NCI-H446 treated with DMSO at 0.1 percent for 48 hours (cell line): ENCODE data around the gene UBE4B.
"Not testable (repeated sequence)": the region's sequence is repeated elsewhere in the genome, so short reads cannot be mapped to it uniquely, and the experiment has no call there.

ENCODE experiments used
- DNase-seq: peaks from one replicate; lab custom pipeline; 2025; lab: John Stamatoyannopoulos, UW

UBE4B gene

GRCh38 chr1:10032590-10033358 lies at the start of gene UBE4B:
TSS of gene UBE4B (plus strand) at chr1:10032958. CDS start at chr1:10033671, 713 bp downstream.
- DNase-seq: peak; percentile 99

- DNase-seq: no peak
Observed at GRCh38 chr1:9984253-9984652, 48.5 kb upstream of the UBE4B start.

GRCh38 chr1:9985001-9985400 lies 47.8 kb upstream of the UBE4B start:
- DNase-seq: no peak

GRCh38 chr1:9989773-9990172 lies 43.0 kb upstream of the UBE4B start:
- no peak for DNase-seq

- DNase-seq: no peak
Observed at GRCh38 chr1:9990944-9991343, 41.8 kb upstream of the UBE4B start.

- no peak for DNase-seq
Observed at GRCh38 chr1:9992910-9993309, 39.8 kb upstream of the UBE4B start.

GRCh38 chr1:9993561-9994075 lies 39.1 kb upstream of the UBE4B start:
- DNase-seq: no peak

- no peak for DNase-seq
Observed at GRCh38 chr1:9996624-9997582, 35.9 kb upstream of the UBE4B start, which contains the start of gene RBP7. TSS of gene RBP7 (plus strand) at chr1:9997228. CDS start at chr1:9997259, 31 bp downstream.

- DNase-seq: no peak
Observed at GRCh38 chr1:10001016-10001665, 31.6 kb upstream of the UBE4B start.

GRCh38 chr1:10005248-10005647 lies 27.5 kb upstream of the UBE4B start:
- not testable (repeated sequence) for DNase-seq

- no peak for DNase-seq
Observed at GRCh38 chr1:10007169-10007568, 25.6 kb upstream of the UBE4B start.

- DNase-seq: no peak
Observed at GRCh38 chr1:10014016-10014415, 18.7 kb upstream of the UBE4B start.

GRCh38 chr1:10019561-10019960 lies 13.2 kb upstream of the UBE4B start:
- DNase-seq: no peak

- DNase-seq: no peak
Observed at GRCh38 chr1:10020086-10020485, 12.7 kb upstream of the UBE4B start.

- DNase-seq: not testable (repeated sequence)
Observed at GRCh38 chr1:10020678-10021077, 12.1 kb upstream of the UBE4B start.

GRCh38 chr1:10021992-10022391 lies 10.8 kb upstream of the UBE4B start:
- not testable (repeated sequence) for DNase-seq

- DNase-seq: no peak
Observed at GRCh38 chr1:10022656-10023055, 10.1 kb upstream of the UBE4B start.

GRCh38 chr1:10025354-10025753 lies 7.4 kb upstream of the UBE4B start:
- DNase-seq: no peak

GRCh38 chr1:10027027-10027426 lies 5.7 kb upstream of the UBE4B start:
- no peak for DNase-seq

GRCh38 chr1:10028956-10029500 lies 3.7 kb upstream of the UBE4B start:
- not testable (repeated sequence) for DNase-seq

GRCh38 chr1:10031461-10031860 lies 1.3 kb upstream of the UBE4B start:
- no peak for DNase-seq

- DNase-seq: no peak
Observed at GRCh38 chr1:10033359-10033845, 644 bp downstream of the UBE4B start.
